Ishikawa (cell line): ENCODE measurements around the gene SLC23A2.

Experiments
- CEBPB ChIP-seq: IDR thresholded peaks from 2 replicates; pipeline ENCODE4 v1.6.1; 2012
- CREB1 ChIP-seq: IDR thresholded peaks from 2 replicates; pipeline ENCODE4 v1.6.1; 2012; ENCODE audit warnings: low read depth
- EGR1 ChIP-seq: IDR thresholded peaks from 2 replicates; pipeline ENCODE4 v1.6.1; 2012
- EP300 ChIP-seq: IDR thresholded peaks from 2 replicates; pipeline ENCODE4 v1.6.1; 2012; ENCODE audit warnings: borderline replicate concordance
- FOXM1 ChIP-seq: IDR thresholded peaks from 2 replicates; pipeline ENCODE4 v1.6.1; 2012; ENCODE audit warnings: low read depth, borderline replicate concordance
- MAX ChIP-seq: IDR thresholded peaks from 2 replicates; pipeline ENCODE4 v1.6.1; 2012
- NFIC ChIP-seq: IDR thresholded peaks from 2 replicates; pipeline ENCODE4 v1.6.1; 2012
- RAD21 ChIP-seq: IDR thresholded peaks from 2 replicates; pipeline ENCODE4 v1.6.1; 2012; ENCODE audit warnings: low read depth
- REST ChIP-seq: IDR thresholded peaks from 2 replicates; pipeline ENCODE4 v1.6.1; 2012; ENCODE audit warnings: low read depth, mild to moderate bottlenecking
- TAF1 ChIP-seq: IDR thresholded peaks from 2 replicates; pipeline ENCODE4 v1.6.1; 2012; ENCODE audit warnings: low read depth, mild to moderate bottlenecking
- TCF12 ChIP-seq: IDR thresholded peaks from 2 replicates; pipeline ENCODE4 v1.6.1; 2012; ENCODE audit warnings: low read depth
- TEAD4 ChIP-seq: IDR thresholded peaks from 2 replicates; pipeline ENCODE4 v1.6.1; 2012
- YY1 ChIP-seq: IDR thresholded peaks from 2 replicates; pipeline ENCODE4 v1.6.1; 2012; ENCODE audit warnings: low read depth
- ZBTB7A ChIP-seq: IDR thresholded peaks from 2 replicates; pipeline ENCODE4 v1.6.1; 2012; ENCODE audit warnings: low read depth
- TF ChIP-seq, protein P1 (sequence below): IDR thresholded peaks from 2 replicates; pipeline ENCODE4 v1.6.1; 2012

SLC23A2 gene

GRCh38 chr20:4830696-4831095, 170.6 kb downstream of the SLC23A2 start:
- TF ChIP-seq MAX: no peak
- TF ChIP-seq TCF12: no peak
- TF ChIP-seq REST: no peak
- TF ChIP-seq, protein P1, sequence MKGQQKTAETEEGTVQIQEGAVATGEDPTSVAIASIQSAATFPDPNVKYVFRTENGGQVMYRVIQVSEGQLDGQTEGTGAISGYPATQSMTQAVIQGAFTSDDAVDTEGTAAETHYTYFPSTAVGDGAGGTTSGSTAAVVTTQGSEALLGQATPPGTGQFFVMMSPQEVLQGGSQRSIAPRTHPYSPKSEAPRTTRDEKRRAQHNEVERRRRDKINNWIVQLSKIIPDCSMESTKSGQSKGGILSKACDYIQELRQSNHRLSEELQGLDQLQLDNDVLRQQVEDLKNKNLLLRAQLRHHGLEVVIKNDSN: no peak
- no peak for TF ChIP-seq RAD21
- TF ChIP-seq EP300: no peak
- no peak for TF ChIP-seq TEAD4
- TF ChIP-seq YY1: no peak
- TF ChIP-seq EGR1: no peak
- TF ChIP-seq CEBPB: no peak
- TF ChIP-seq CREB1: no peak
- no peak for TF ChIP-seq ZBTB7A
- no peak for TF ChIP-seq TAF1
- TF ChIP-seq FOXM1: no peak

DNA sequence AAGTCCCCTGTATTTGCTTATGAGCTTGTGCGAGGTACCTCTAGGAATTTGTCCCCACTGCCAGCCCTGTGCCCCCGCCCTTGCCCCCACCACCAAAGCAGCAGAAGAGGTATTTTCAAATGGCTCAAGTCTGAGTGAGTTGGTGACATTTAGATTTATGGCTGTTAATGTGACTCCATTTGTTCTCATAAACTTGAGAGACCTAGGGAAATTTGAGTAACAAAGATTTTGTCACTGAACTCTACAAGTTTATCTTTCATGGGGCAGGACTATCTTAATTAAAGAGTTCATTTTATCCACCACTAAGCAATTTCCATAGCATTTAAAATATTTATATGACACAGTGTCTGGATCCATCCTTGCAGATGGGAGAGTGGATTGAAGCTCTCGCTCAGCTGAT, 171.1 kb downstream of the SLC23A2 start:
- TF ChIP-seq MAX: no peak
- TF ChIP-seq, protein P1: no peak
- no peak for TF ChIP-seq RAD21
- no peak for TF ChIP-seq REST
- no peak for TF ChIP-seq ZBTB7A
- no peak for TF ChIP-seq CREB1
- no peak for TF ChIP-seq FOXM1
- no peak for TF ChIP-seq TAF1
- no peak for TF ChIP-seq EP300
- no peak for TF ChIP-seq YY1
- no peak for TF ChIP-seq EGR1

DNA sequence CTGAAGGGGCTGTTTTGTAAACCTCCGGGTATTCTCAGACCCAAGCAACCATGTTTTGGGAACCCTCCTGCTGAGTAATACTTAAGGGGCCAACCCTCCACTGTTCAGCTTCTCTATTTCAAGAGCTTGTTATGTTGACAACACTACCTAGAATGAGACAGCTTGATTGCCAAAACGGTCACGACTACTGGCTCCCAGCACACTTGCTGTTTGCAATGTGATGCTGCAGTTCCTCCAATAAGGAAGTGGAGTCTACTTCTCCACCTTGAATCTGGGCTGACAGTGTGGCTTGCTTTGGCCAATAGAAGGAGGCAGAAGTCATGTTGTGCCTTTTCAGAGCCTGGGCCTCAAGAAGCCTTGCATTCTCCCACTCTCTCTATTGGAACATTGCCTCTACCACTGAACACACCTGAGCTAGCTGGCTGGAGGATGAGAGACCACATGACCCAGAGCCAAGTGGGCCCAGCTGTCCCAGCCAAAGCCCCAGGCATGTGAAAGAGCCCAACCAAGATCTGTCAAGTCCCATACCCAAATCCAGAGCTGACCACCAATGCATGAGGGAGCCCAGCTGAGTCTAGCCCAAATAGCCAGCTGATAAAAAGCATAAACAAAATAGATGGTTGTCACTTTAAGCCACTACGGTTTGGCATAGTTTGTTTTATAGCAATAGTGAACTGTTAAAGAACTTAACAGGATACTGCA, 171.6 kb downstream of the SLC23A2 start:
- TF ChIP-seq RAD21 (no peak), REST (no peak), TAF1 (no peak), EP300 (no peak), MAX (no peak), ZBTB7A (no peak), FOXM1 (no peak), TEAD4 (no peak), CEBPB (no peak), NFIC (no peak), TCF12 (no peak), CREB1 (no peak), YY1 (no peak), EGR1 (no peak)
- TF ChIP-seq, protein P1: no peak

- TF ChIP-seq TCF12: no peak
- no peak for TF ChIP-seq CREB1
- TF ChIP-seq TEAD4: no peak
- TF ChIP-seq ZBTB7A: no peak
- TF ChIP-seq CEBPB: no peak
- no peak for TF ChIP-seq YY1
- no peak for TF ChIP-seq EP300
- TF ChIP-seq NFIC: no peak
- no peak for TF ChIP-seq MAX
- TF ChIP-seq EGR1: no peak
- TF ChIP-seq RAD21: no peak
- TF ChIP-seq FOXM1: no peak
- TF ChIP-seq, protein P1: no peak
- TF ChIP-seq TAF1: no peak
- no peak for TF ChIP-seq REST
These were observed 172.3 kb downstream of the SLC23A2 start for GRCh38 chr20:4828830-4829513.
